SK-N-SH (cell line): ENCODE data around the gene OR6V1. TPM values are rescaled to one million over a fixed set of nuclear protein-coding genes. Genes with fewer than 3 reads are reported as not detected.
A peak's percentile ranks its signal among the peaks of the same experiment; 100 is the strongest.

Experiments
- CTCF ChIA-PET: fragments of 300-600, 350-600 bp; formaldehyde crosslinking; extraction: SDS; loops from one replicate; lab custom pipeline; 2021; lab: Yijun Ruan, JAX
- POLR2A ChIA-PET: fragments of 350-600 bp; sonication (Branson Sonifier 250); formaldehyde crosslinking; extraction: SDS; loops from one replicate; lab custom pipeline; 2020; ENCODE audit warnings: antibody characterized with exemption, inconsistent platforms; lab: Yijun Ruan, JAX
- DNase-seq: peaks from one replicate; pipeline ENCODE4 v3.0.0; 2012
- H2AFZ ChIP-seq: fragments of 200-600 bp; sonication (generic); 2 replicates; pipeline ENCODE4 v1.8.1; 2016; ENCODE audit warnings: antibody characterized with exemption, mild to moderate bottlenecking, low read depth
- H3F3A ChIP-seq: fragments of 200-600 bp; sonication (generic); replicated peaks from 2 replicates; pipeline ENCODE3; 2016; ENCODE audit warnings: antibody characterized with exemption, mild to moderate bottlenecking; ENCODE audit not compliant: insufficient read depth
- H3K27ac ChIP-seq, 2 experiments: fragments of 200-500 bp in 1 of 2; fragments of 200-600 bp in 1 of 2; sonication (Bioruptor generic) in 1 of 2; sonication (generic), shearing (Covaris generic) in 1 of 2; 2 replicates each; pipeline versions ENCODE4 v1.5.1 to v1.6.1; 2014 to 2016; ENCODE audit warnings: low read depth in 2 of 2, inconsistent platforms in 1 of 2, low read length in 1 of 2, mild to moderate bottlenecking in 1 of 2, mixed read lengths in 1 of 2
- H3K27me3 ChIP-seq: fragments of 200-600 bp; sonication (generic), shearing (Covaris generic); 2 replicates; pipeline ENCODE4 v1.6.1; 2016; ENCODE audit warnings: mixed run types; ENCODE audit not compliant: insufficient read depth
- H3K36me3 ChIP-seq, 2 experiments: fragments of 200-500 bp in 1 of 2; fragments of 200-600 bp in 1 of 2; sonication (Bioruptor generic) in 1 of 2; sonication (generic) in 1 of 2; replicated peaks in 1 of 2; 2 replicates each; pipeline versions ENCODE3 to v1.5.1; 2014 to 2016; ENCODE audit warnings: low read length in 1 of 2, mild to moderate bottlenecking in 1 of 2; ENCODE audit not compliant: insufficient read depth in 2 of 2, control insufficient read depth in 1 of 2
- H3K4me1 ChIP-seq, 2 experiments: fragments of 200-500 bp in 1 of 2; fragments of 200-600 bp in 1 of 2; sonication (Bioruptor generic) in 1 of 2; sonication (generic), shearing (Covaris generic) in 1 of 2; 2 replicates each; pipeline versions ENCODE4 v1.5.1 to v1.6.1; 2014 to 2016; ENCODE audit warnings: low read depth in 1 of 2, low read length in 1 of 2, mixed run types in 1 of 2; ENCODE audit not compliant: insufficient read depth in 2 of 2, control insufficient read depth in 1 of 2
- H3K4me2 ChIP-seq: fragments of 200-600 bp; sonication (generic), shearing (Covaris generic); 2 replicates; pipeline ENCODE4 v1.6.1; 2017; ENCODE audit warnings: mixed run types
- H3K4me3 ChIP-seq, 2 experiments: fragments of 200-500 bp in 1 of 2; fragments of 200-600 bp in 1 of 2; sonication (Bioruptor generic) in 1 of 2; sonication (generic), shearing (Covaris generic) in 1 of 2; 2 replicates each; pipeline versions ENCODE4 v1.5.1 to v1.8.1; 2014 to 2016; ENCODE audit warnings: low read depth in 2 of 2, inconsistent platforms in 1 of 2, low read length in 1 of 2, mild to moderate bottlenecking in 1 of 2, mixed read lengths in 1 of 2, moderate library complexity in 1 of 2
- H3K79me2 ChIP-seq: fragments of 200-600 bp; sonication (generic); 2 replicates; pipeline ENCODE4 v1.8.1; 2017; ENCODE audit warnings: mild to moderate bottlenecking; ENCODE audit not compliant: insufficient read depth
- H3K9ac ChIP-seq: fragments of 200-600 bp; sonication (generic); 2 replicates; pipeline ENCODE4 v1.6.1; 2017; ENCODE audit warnings: mixed run types
- H3K9me2 ChIP-seq: fragments of 200-600 bp; sonication (generic); 2 replicates; pipeline ENCODE4 v1.6.1; 2017; ENCODE audit warnings: mixed run types
- H3K9me3 ChIP-seq: fragments of 200-600 bp; sonication (generic); 2 replicates; pipeline ENCODE4 v1.6.1; 2017; ENCODE audit warnings: mixed run types, mild to moderate bottlenecking, moderate library complexity
- H4K20me1 ChIP-seq: fragments of 200-600 bp; sonication (generic); 2 replicates; pipeline ENCODE4 v1.6.1; 2017; ENCODE audit warnings: mild to moderate bottlenecking, mixed run types; ENCODE audit not compliant: insufficient read depth
- EP300 ChIP-seq, 2 experiments: IDR thresholded peaks; 2 replicates each; pipeline versions ENCODE4 v1.4.0 to v1.6.1; 2012; ENCODE audit warnings: borderline replicate concordance in 1 of 2, low read depth in 1 of 2, low read length in 1 of 2
- FOXJ3 ChIP-seq: sonication (generic); formaldehyde crosslinking; IDR thresholded peaks from 2 replicates; pipeline ENCODE4 v1.5.1; 2020; ENCODE audit warnings: mild to moderate bottlenecking, missing genetic modification reagents
- GABPA ChIP-seq: IDR thresholded peaks from 2 replicates; pipeline ENCODE4 v1.4.0; 2012; ENCODE audit warnings: low read depth, mild to moderate bottlenecking
- JUND ChIP-seq: IDR thresholded peaks from 2 replicates; pipeline ENCODE4 v1.4.0; 2012
- MEF2A ChIP-seq: IDR thresholded peaks from 2 replicates; pipeline ENCODE4 v1.4.0; 2012; ENCODE audit warnings: low read depth, borderline replicate concordance
- MXI1 ChIP-seq: IDR thresholded peaks from 2 replicates; pipeline ENCODE4 v1.6.1; 2012; ENCODE audit warnings: mild to moderate bottlenecking, low read depth, low read length, improper control_type of control experiment
- POLR2AphosphoS5 ChIP-seq: IDR thresholded peaks from 2 replicates; pipeline ENCODE4 v1.6.1; 2012; ENCODE audit warnings: low read depth, low read length
- RCOR1 ChIP-seq: fragments of 150-350 bp; IDR thresholded peaks from 2 replicates; pipeline ENCODE4 v1.6.1; 2017; ENCODE audit warnings: antibody characterized with exemption, low read length
- TEAD4 ChIP-seq: IDR thresholded peaks from 2 replicates; pipeline ENCODE4 v1.4.0; 2012; ENCODE audit warnings: mild to moderate bottlenecking, borderline replicate concordance; ENCODE audit not compliant: insufficient read depth
- USF1 ChIP-seq: IDR thresholded peaks from 2 replicates; pipeline ENCODE4 v1.4.0; 2012; ENCODE audit warnings: low read depth, borderline replicate concordance
- YY1 ChIP-seq: IDR thresholded peaks from 2 replicates; pipeline ENCODE4 v1.4.0; 2012; ENCODE audit warnings: low read depth, mild to moderate bottlenecking
- ZBTB33 ChIP-seq: IDR thresholded peaks from 2 replicates; pipeline ENCODE4 v1.4.0; 2012; ENCODE audit warnings: low read depth, borderline replicate concordance
- WGBS: methylation state at CpG from one replicate; pipeline ENCODE4 v1.1.6; 2017; ENCODE audit warnings: low lambda C conversion rate; 5-methylcytosine and 5-hydroxymethylcytosine counted together
- polyA plus RNA-seq, 3 experiments: library from polyadenylated mRNA; depleted of rRNA; stranded (reverse); fragments of >200 nt; gene quantifications; 2 replicates each; pipeline ENCODE4 v1.2.3, GENCODE V29; 2012

OR6V1 gene
- polyA plus RNA-seq (2012; rRNA removed), result not detected in 2 replicates
- polyA plus RNA-seq (2012; cell fraction: cytosol; rRNA removed), result not detected in 2 replicates
- not detected in 2 replicates for polyA plus RNA-seq (2012; cell fraction: nucleus; rRNA removed)

- Histone ChIP-seq H3K4me3 (no peak within 1 kb of the TSS), H3K27ac (no peak within 1 kb of the TSS), H2AFZ (no peak within 1 kb of the TSS), H3K27me3 (no peaks in the 10 kb centered on the region), H3K9me2 (no peaks in the 10 kb centered on the region), H3F3A (no peaks in the 10 kb centered on the region), H3K79me2 (no peaks in the 10 kb centered on the region), H3K4me2 (no peak within 1 kb of the TSS), H3K9me3 (no peaks in the 10 kb centered on the region), H3K36me3 (no peaks in the 10 kb centered on the region), H3K4me1 (no peaks in the 10 kb centered on the region), H4K20me1 (no peaks in the 10 kb centered on the region), H3K9ac (no peak within 1 kb of the TSS)
- 30% methylated on average over 4 of the region's 4 CpGs for WGBS
- POLR2A ChIA-PET, result no interaction called here
- CTCF ChIA-PET, result interaction anchor here (0.9 to 1.2 kb wide), 2 partner anchors 11 to 593 kb away, joined by 3 to 4 read pairs; no protein-coding TSS in a partner anchor
- no peak for TF ChIP-seq TEAD4
- TF ChIP-seq USF1, result no peak
- TF ChIP-seq JUND, result no peak
- DNase-seq, result no peak
These were observed at the start of gene OR6V1 for GRCh38 chr7:143052041-143052440. OR6V1 (plus strand) TSS chr7:143052341; CDS start chr7:143052341, 0 bp downstream.

- H3K4me3 ChIP-seq, result peak overlapping the region in 1 of 2 experiments; percentile 38; a peak in 2 of 4 replicates
- POLR2A ChIA-PET, result interaction anchor here (0.6 kb wide), 1 partner anchor 17 kb away, joined by 3 read pairs; no protein-coding TSS in a partner anchor
- H3F3A ChIP-seq, result no peaks in the 10 kb centered on the region
These were observed 49.2 kb upstream of the OR6V1 start for GRCh38 chr7:143002898-143003297.

More at GRCh38 chr7:143002898-143003297, 49.2 kb upstream of the OR6V1 start:
- Histone ChIP-seq H3K27ac (no peak overlapping the region), H2AFZ (peak overlapping the region; percentile 64; the same call in 1 of the 2 replicates), H3K27me3 (no peaks in the 10 kb centered on the region; the same call in 1 of the 2 replicates), H3K9ac (no peak overlapping the region), H3K9me3 (no peaks in the 10 kb centered on the region), H3K4me1 (no peaks in the 10 kb centered on the region), H3K4me2 (peak overlapping the region; percentile 55), H3K36me3 (no peaks in the 10 kb centered on the region), H4K20me1 (no peaks in the 10 kb centered on the region), H3K79me2 (no peaks in the 10 kb centered on the region), H3K9me2 (no peaks in the 10 kb centered on the region)
- CTCF ChIA-PET, result interaction anchor here (0.6 to 23.7 kb wide), 38 partner anchors 11 to 525 kb away, joined by 3 to 450 read pairs (median 6); partner anchors contain the start of genes EPHB6, TAS2R39, TAS2R40 and TRPV5
- DNase-seq, result no peak
- WGBS, result 57% methylated on average over 5 of the region's 5 CpGs
- TF ChIP-seq MEF2A (no peak), ZBTB33 (no peak), FOXJ3 (CRISPR knock-in tag) (no peak), YY1 (no peak), USF1 (no peak), POLR2AphosphoS5 (no peak), EP300 (IDR thresholded peaks at IDR 0.05; ENCODE audit: borderline replicate concordance in 1 of 2, low read depth in 1 of 2, low read length in 1 of 2) (no peak), JUND (no peak), TEAD4 (no peak), GABPA (no peak), MXI1 (no peak), RCOR1 (no peak)
